ENCODE results near the gene CABLES1. TPM values are rescaled to one million over a fixed set of nuclear protein-coding genes. Genes with fewer than 3 reads are reported as not detected.

CABLES1 gene
- total and polyA plus RNA-seq, 2 of the 4 experiments (the other 2 are of a cell fraction), result 4.7 to 5.7 TPM

GRCh38 chr18:23191232-23191631 lies 55.9 kb downstream of the CABLES1 start:
- Histone ChIP-seq H3K27me3 (ENCODE audit: control insufficient read depth, insufficient read depth, low read length) (no peaks in the 10 kb centered on the region), H3K18ac (ENCODE audit: low read depth, low read length) (no peak overlapping the region), H3K4ac (ENCODE audit: low read depth, low read length) (no peak overlapping the region), H3K36me3 (ENCODE audit: control insufficient read depth, insufficient read depth, low read length) (peaks cover 23% of the 10 kb centered on the region), H3K4me2 (ENCODE audit: low read depth, low read length) (no peak overlapping the region), H3K4me1 (ENCODE audit: control insufficient read depth, insufficient read depth, low read length) (peaks cover 17% of the 10 kb centered on the region), H2BK20ac (ENCODE audit: low read depth, low read length) (no peak overlapping the region), H2BK5ac (ENCODE audit: low read depth, low read length, poor library complexity, severe bottlenecking) (no peak overlapping the region), H4K5ac (ENCODE audit: low read depth, low read length) (no peak overlapping the region), H3K79me1 (ENCODE audit: low read depth in 1 of 2, low read length in 2 of 2) (peaks cover 17 to 67% of the 10 kb centered on the region in 2 experiments; a peak in 3 of 4 replicates), H2AK5ac (ENCODE audit: low read depth, low read length) (no peak overlapping the region), H3K14ac (replicated peaks; ENCODE audit: low read depth, low read length) (no peak overlapping the region), H2AFZ (replicated peaks; ENCODE audit: low read length, poor library complexity) (no peak overlapping the region), H3K9me3 (ENCODE audit: control insufficient read depth, insufficient read depth, low read length) (no peaks in the 10 kb centered on the region; the same call in 1 of the 2 replicates), H2BK15ac (ENCODE audit: low read depth, low read length) (no peak overlapping the region), H3K27ac (ENCODE audit: insufficient read depth, low read length) (no peak overlapping the region), H4K20me1 (ENCODE audit: insufficient read depth, low read length) (peaks cover 4% of the 10 kb centered on the region), H3K56ac (ENCODE audit: extremely low read depth, insufficient read depth, low read length) (no peak overlapping the region), H3K9me1 (ENCODE audit: insufficient read depth, low read length) (peaks cover 13% of the 10 kb centered on the region), H4K8ac (ENCODE audit: low read depth in 2 of 2, low read length in 2 of 2) (no peak overlapping the region), H3K4me3 (ENCODE audit: insufficient read depth, low read depth, low read length) (no peak overlapping the region), H2BK120ac (ENCODE audit: low read depth, low read length) (no peak overlapping the region), H3K23ac (ENCODE audit: low read depth, low read length) (no peak overlapping the region), H4K91ac (ENCODE audit: insufficient read depth, low read depth, low read length) (no peak overlapping the region), H3K9ac (ENCODE audit: low read depth, low read length) (no peak overlapping the region), H2AK9ac (replicated peaks; ENCODE audit: low read depth, low read length, poor library complexity) (no peak overlapping the region)
- no CpG with 5 or more reads among the region's 1 CpG for WGBS, 2 experiments (ENCODE audit: extremely low coverage in 2 of 2, insufficient read length in 1 of 2)
- CTCF ChIA-PET, result no interaction called here
- TF ChIP-seq RCOR1 (IDR thresholded peaks at IDR 0.05; ENCODE audit: insufficient replicate concordance, low read length) (no peak), NFE2L2 (IDR thresholded peaks at IDR 0.05; ENCODE audit: low read depth, low read length) (no peak), MAFK (IDR thresholded peaks at IDR 0.05; ENCODE audit: low read depth, low read length) (no peak), RAD21 (IDR thresholded peaks at IDR 0.05; ENCODE audit: low read length) (no peak), CTCF (conservative IDR thresholded peaks at IDR 0.05; ENCODE audit: low read depth, low read length) (no peak), USF2 (IDR thresholded peaks at IDR 0.05; ENCODE audit: low read depth, low read length) (no peak), CHD1 (IDR thresholded peaks at IDR 0.05; ENCODE audit: low read depth, low read length) (no peak), FOS (IDR thresholded peaks at IDR 0.05; ENCODE audit: low read depth, low read length) (no peak), SMC3 (IDR thresholded peaks at IDR 0.05; ENCODE audit: low read depth, low read length) (no peak)
- DNase-seq, result no peak
- BruUV-seq (replicated peaks), result no TSS peak
- in situ Hi-C loops (cut with MboI; ENCODE audit: low sequenced_read_pairs), result no loop called here
- dilution Hi-C loops (cut with HindIII; ENCODE audit: low sequenced_read_pairs, unreplicated experiment), result no loop called here
- ATAC-seq (ENCODE audit: low read depth), result no peak
- POLR2A ChIA-PET (ENCODE audit: unreplicated experiment), result no interaction called here
- intact Hi-C loops (cut with micrococcal nuclease), result no loop called here
